GM12878 (cell line): ENCODE data around the gene GPR89B.
"Not testable (repeated sequence)": the region's sequence is repeated elsewhere in the genome, so short reads cannot be mapped to it uniquely, and the experiment has no call there.

ENCODE experiments used
- ASH2L ChIP-seq: fragments of 300-600, 200-600 bp; sonication (generic); IDR thresholded peaks from 2 replicates; pipeline ENCODE4 v1.6.1; 2017; ENCODE audit warnings: low read depth, mild to moderate bottlenecking, borderline replicate concordance
- ATF3 ChIP-seq: IDR thresholded peaks from 2 replicates; pipeline ENCODE4 v1.6.1; 2011; ENCODE audit warnings: low read depth, mild to moderate bottlenecking, low read length, moderate library complexity, borderline replicate concordance; ENCODE audit errors: extremely low read depth
- BACH1 ChIP-seq: fragments of 450-650 bp; IDR thresholded peaks from 2 replicates; pipeline ENCODE4 v1.6.1; 2017; ENCODE audit warnings: mild to moderate bottlenecking, borderline replicate concordance
- BHLHE40 ChIP-seq, 2 experiments: fragments of 450-650 bp in 1 of 2; IDR thresholded peaks; 2 replicates each; pipeline ENCODE4 v1.6.1; 2011 to 2017; ENCODE audit warnings: low read depth in 2 of 2, borderline replicate concordance in 1 of 2, improper control_type of control experiment in 1 of 2, low read length in 1 of 2, mild to moderate bottlenecking in 1 of 2
- CTCF ChIP-seq, 3 experiments: IDR thresholded peaks in 2 of 3; conservative IDR thresholded peaks in 1 of 3; 2 replicates each; pipeline ENCODE4 v1.5.1; 2011; ENCODE audit warnings: low read depth in 3 of 3, low read length in 3 of 3, mild to moderate bottlenecking in 3 of 3, control low read depth in 2 of 3, moderate library complexity in 2 of 3, inconsistent platforms in 1 of 3, mixed read lengths in 1 of 3; ENCODE audit not compliant: control insufficient read depth in 2 of 3, insufficient read depth in 1 of 3; ENCODE audit errors: extremely low read depth in 1 of 3
- EGR1 ChIP-seq, 2 experiments: IDR thresholded peaks; 1 replicate in 1 of 2; 2 replicates in 1 of 2; pipeline ENCODE4 v1.6.1; 2011 to 2012; ENCODE audit warnings: low read depth in 2 of 2, low read length in 2 of 2, borderline replicate concordance in 1 of 2, mild to moderate bottlenecking in 1 of 2, moderate library complexity in 1 of 2
- ETV6 ChIP-seq, 2 experiments: fragments of 450-650 bp in 1 of 2; IDR thresholded peaks in 1 of 2; conservative IDR thresholded peaks in 1 of 2; 2 replicates each; pipeline ENCODE4 v1.6.1; 2014; ENCODE audit warnings: antibody characterized with exemption in 1 of 2, borderline replicate concordance in 1 of 2, low read depth in 1 of 2, mild to moderate bottlenecking in 1 of 2, moderate library complexity in 1 of 2
- FOXM1 ChIP-seq: IDR thresholded peaks from 2 replicates; pipeline ENCODE4 v1.6.1; 2012; ENCODE audit warnings: low read depth, mild to moderate bottlenecking, inconsistent platforms, low read length, moderate library complexity
- SREBF2 ChIP-seq: IDR thresholded peaks from 2 replicates; pipeline ENCODE4 v1.6.1; 2012; ENCODE audit warnings: mild to moderate bottlenecking, low read length
- TARDBP ChIP-seq: IDR thresholded peaks from 2 replicates; pipeline ENCODE4 v1.6.1; 2016; ENCODE audit warnings: borderline replicate concordance
- YY1 ChIP-seq: IDR thresholded peaks from 2 replicates; pipeline ENCODE4 v1.6.1; 2011; ENCODE audit warnings: low read depth, mild to moderate bottlenecking, low read length
- TF ChIP-seq, protein P1 (sequence below): fragments of 450-650 bp; IDR thresholded peaks from 2 replicates; pipeline ENCODE4 v1.6.1; 2017; ENCODE audit warnings: mild to moderate bottlenecking

GRCh38 chr1:148014289-148015200 is 86.3 kb downstream of the GPR89B start:
- not testable (repeated sequence) for TF ChIP-seq BHLHE40 (IDR thresholded peaks at IDR 0.05; ENCODE audit: borderline replicate concordance in 1 of 2, low read depth in 2 of 2, low read length in 1 of 2); FOXM1; CTCF (IDR thresholded peaks at IDR 0.05 in 2 of 3, conservative IDR thresholded peaks at IDR 0.05 in 1 of 3; ENCODE audit: control insufficient read depth in 2 of 3, extremely low read depth in 1 of 3, insufficient read depth in 1 of 3, low read depth in 3 of 3, low read length in 3 of 3); EGR1 (IDR thresholded peaks at IDR 0.05; ENCODE audit: borderline replicate concordance in 1 of 2, low read depth in 2 of 2, low read length in 2 of 2); ASH2L; SREBF2; BACH1; ETV6 (conservative IDR thresholded peaks at IDR 0.05 in 1 of 2, IDR thresholded peaks at IDR 0.05 in 1 of 2; ENCODE audit: borderline replicate concordance in 1 of 2, low read depth in 1 of 2); ATF3; TARDBP; YY1
- TF ChIP-seq, protein P1, sequence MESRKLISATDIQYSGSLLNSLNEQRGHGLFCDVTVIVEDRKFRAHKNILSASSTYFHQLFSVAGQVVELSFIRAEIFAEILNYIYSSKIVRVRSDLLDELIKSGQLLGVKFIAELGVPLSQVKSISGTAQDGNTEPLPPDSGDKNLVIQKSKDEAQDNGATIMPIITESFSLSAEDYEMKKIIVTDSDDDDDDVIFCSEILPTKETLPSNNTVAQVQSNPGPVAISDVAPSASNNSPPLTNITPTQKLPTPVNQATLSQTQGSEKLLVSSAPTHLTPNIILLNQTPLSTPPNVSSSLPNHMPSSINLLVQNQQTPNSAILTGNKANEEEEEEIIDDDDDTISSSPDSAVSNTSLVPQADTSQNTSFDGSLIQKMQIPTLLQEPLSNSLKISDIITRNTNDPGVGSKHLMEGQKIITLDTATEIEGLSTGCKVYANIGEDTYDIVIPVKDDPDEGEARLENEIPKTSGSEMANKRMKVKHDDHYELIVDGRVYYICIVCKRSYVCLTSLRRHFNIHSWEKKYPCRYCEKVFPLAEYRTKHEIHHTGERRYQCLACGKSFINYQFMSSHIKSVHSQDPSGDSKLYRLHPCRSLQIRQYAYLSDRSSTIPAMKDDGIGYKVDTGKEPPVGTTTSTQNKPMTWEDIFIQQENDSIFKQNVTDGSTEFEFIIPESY, result not testable (repeated sequence)
